MCF 10A (cell line): ENCODE measurements around the gene HSD11B2. TPM values are rescaled to one million over a fixed set of nuclear protein-coding genes. Genes with fewer than 3 reads are reported as not detected.

Experiments used
- BruUV-seq: library from RNA; stranded (reverse); fragments of 400-500 nt; replicated peaks from 2 replicates; lab custom pipeline; 2021; lab: Mats Ljungman, UMichigan
- CTCF ChIA-PET: fragments of 300-600 bp; sonication (Branson Sonifier 250); formaldehyde crosslinking; extraction: SDS; loops from one replicate; lab custom pipeline; 2021; ENCODE audit warnings: antibody characterized with exemption, inconsistent platforms; lab: Yijun Ruan, JAX
- POLR2A ChIA-PET: fragments of 300-600, 350-650 bp; sonication (Branson Sonifier 250); formaldehyde crosslinking; extraction: SDS; loops from one replicate; lab custom pipeline; 2020; ENCODE audit warnings: antibody characterized with exemption, inconsistent platforms; lab: Yijun Ruan, JAX
- DNase-seq: peaks from one replicate; pipeline ENCODE4 v3.0.0-alpha.2; 2018; ENCODE audit not compliant: unreplicated experiment
- H3K27ac Mint-ChIP-seq: one replicate; pipeline ENCODE4 v1.8.0; 2022; ENCODE audit warnings: mild to moderate bottlenecking, low read depth, mixed read lengths; ENCODE audit not compliant: unreplicated experiment
- H3K27me3 Mint-ChIP-seq: one replicate; pipeline ENCODE4 v1.8.0; 2022; ENCODE audit warnings: mixed read lengths; ENCODE audit not compliant: insufficient read depth, unreplicated experiment
- H3K36me3 Mint-ChIP-seq: one replicate; pipeline ENCODE4 v1.8.0; 2022; ENCODE audit warnings: mild to moderate bottlenecking, moderate library complexity, mixed read lengths; ENCODE audit not compliant: insufficient read depth, unreplicated experiment
- H3K4me1 Mint-ChIP-seq: one replicate; pipeline ENCODE4 v1.8.0; 2022; ENCODE audit warnings: mixed read lengths; ENCODE audit not compliant: insufficient read depth, unreplicated experiment
- H3K4me3 Mint-ChIP-seq: one replicate; pipeline ENCODE4 v1.8.0; 2022; ENCODE audit warnings: mild to moderate bottlenecking, moderate library complexity, mixed read lengths; ENCODE audit not compliant: unreplicated experiment
- H3K9me3 Mint-ChIP-seq: one replicate; pipeline ENCODE4 v1.8.0; 2022; ENCODE audit warnings: mixed read lengths; ENCODE audit not compliant: unreplicated experiment
- intact Hi-C: fragments of 100-400 bp; cut with micrococcal nuclease; formaldehyde crosslinking; loops from 2 replicates; pipeline ENCODE4 v1.14.1; 2022
- total RNA-seq: library from RNA; stranded (reverse); gene quantifications from 2 replicates; pipeline ENCODE4 v1.2.3, GENCODE V29; 2022
- TF ChIP-seq, protein P1 (sequence below): fragments of 200-600 bp; IDR thresholded peaks from one replicate; pipeline ENCODE4 v1.8.0; 2022; ENCODE audit warnings: antibody characterized with exemption, mild to moderate bottlenecking; ENCODE audit not compliant: unreplicated experiment

Gene HSD11B2
- total RNA-seq, 1 experiment from 2014 or later, result 0.86 TPM

- Mint-ChIP-seq H3K36me3 (no peaks in the 10 kb centered on the region), H3K27me3 (peaks cover 12% of the 10 kb centered on the region), H3K9me3 (no peaks in the 10 kb centered on the region), H3K4me3 (no peak overlapping the region), H3K27ac (no peak overlapping the region), H3K4me1 (peaks cover 14% of the 10 kb centered on the region)
- POLR2A ChIA-PET, result interaction anchor here (1.3 to 1.7 kb wide), 4 partner anchors 11 to 52 kb away, joined by 4 to 6 read pairs (median 5); partner anchors contain the start of genes ATP6V0D1 and ZDHHC1
- intact Hi-C loops, result no loop called here
- DNase-seq, result no peak
- TF ChIP-seq, protein P1, sequence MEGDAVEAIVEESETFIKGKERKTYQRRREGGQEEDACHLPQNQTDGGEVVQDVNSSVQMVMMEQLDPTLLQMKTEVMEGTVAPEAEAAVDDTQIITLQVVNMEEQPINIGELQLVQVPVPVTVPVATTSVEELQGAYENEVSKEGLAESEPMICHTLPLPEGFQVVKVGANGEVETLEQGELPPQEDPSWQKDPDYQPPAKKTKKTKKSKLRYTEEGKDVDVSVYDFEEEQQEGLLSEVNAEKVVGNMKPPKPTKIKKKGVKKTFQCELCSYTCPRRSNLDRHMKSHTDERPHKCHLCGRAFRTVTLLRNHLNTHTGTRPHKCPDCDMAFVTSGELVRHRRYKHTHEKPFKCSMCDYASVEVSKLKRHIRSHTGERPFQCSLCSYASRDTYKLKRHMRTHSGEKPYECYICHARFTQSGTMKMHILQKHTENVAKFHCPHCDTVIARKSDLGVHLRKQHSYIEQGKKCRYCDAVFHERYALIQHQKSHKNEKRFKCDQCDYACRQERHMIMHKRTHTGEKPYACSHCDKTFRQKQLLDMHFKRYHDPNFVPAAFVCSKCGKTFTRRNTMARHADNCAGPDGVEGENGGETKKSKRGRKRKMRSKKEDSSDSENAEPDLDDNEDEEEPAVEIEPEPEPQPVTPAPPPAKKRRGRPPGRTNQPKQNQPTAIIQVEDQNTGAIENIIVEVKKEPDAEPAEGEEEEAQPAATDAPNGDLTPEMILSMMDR, result no peak
- CTCF ChIA-PET, result interaction anchor here (0.6 to 3.6 kb wide), 23 partner anchors 11 to 413 kb away, joined by 3 to 53 read pairs (median 4); no protein-coding TSS in a partner anchor
- no TSS peak for BruUV-seq
Observed at GRCh38 chr16:67429053-67429798, 1.7 kb upstream of the HSD11B2 start.

- intact Hi-C loops, result no loop called here
- POLR2A ChIA-PET, result interaction anchor here (0.7 to 2.1 kb wide), 2 partner anchors 12 to 13 kb away, joined by 5 to 13 read pairs; partner anchors contain the start of gene ZDHHC1
Observed at GRCh38 chr16:67429799-67430503, 970 bp upstream of the HSD11B2 start.

GRCh38 chr16:67430504-67430976 is 381 bp upstream of the HSD11B2 start:
- intact Hi-C loops, result no loop called here
- Mint-ChIP-seq H3K27ac (no peak overlapping the region), H3K36me3 (no peaks in the 10 kb centered on the region), H3K4me3 (peak overlapping the region; percentile 71), H3K27me3 (peaks cover under 1% of the 10 kb centered on the region), H3K9me3 (no peaks in the 10 kb centered on the region), H3K4me1 (peaks cover 14% of the 10 kb centered on the region)
- TF ChIP-seq, protein P1, result no peak
- ChIA-PET CTCF (interaction anchor here (0.6 to 1.1 kb wide), 4 partner anchors 14 to 170 kb away, joined by 3 to 4 read pairs (median 3); partner anchors contain the start of gene ZDHHC1), POLR2A (interaction anchor here (0.7 to 2.1 kb wide), 2 partner anchors 11 to 14 kb away, joined by 5 to 13 read pairs; partner anchors contain the start of gene ZDHHC1)
- DNase-seq, result peak; percentile 23
- no TSS peak for BruUV-seq

More at GRCh38 chr16:67429799-67430503, 970 bp upstream of the HSD11B2 start:
- no peak for DNase-seq
- H3K4me3 Mint-ChIP-seq, result peak overlapping the region; percentile 71
- BruUV-seq, result no TSS peak
- CTCF ChIA-PET, result interaction anchor here (1.0 to 3.6 kb wide), 4 partner anchors 22 to 170 kb away, joined by 3 to 53 read pairs (median 13); no protein-coding TSS in a partner anchor
- H3K9me3 Mint-ChIP-seq, result no peaks in the 10 kb centered on the region
- peaks cover 14% of the 10 kb centered on the region for H3K4me1 Mint-ChIP-seq
- no peaks in the 10 kb centered on the region for H3K36me3 Mint-ChIP-seq
- H3K27ac Mint-ChIP-seq, result no peak overlapping the region
- TF ChIP-seq, protein P1, result no peak
- peaks cover 6% of the 10 kb centered on the region for H3K27me3 Mint-ChIP-seq
